HG03139 (cell line): ENCODE measurements around the gene AP1S3.
A peak's percentile ranks its signal among the peaks of the same experiment; 100 is the strongest.

Experiments used
- ATAC-seq: cut with Tn5 transposase; IDR thresholded peaks from one replicate; pipeline ENCODE4 v1.9.1; 2021; ENCODE audit not compliant: unreplicated experiment

Gene AP1S3

GRCh38 chr2:223764796-223765195 lies 72.6 kb downstream of the AP1S3 start:
- ATAC-seq: no peak

- ATAC-seq: no peak
Measured at GRCh38 chr2:223762853-223763252, 74.5 kb downstream of the AP1S3 start.

- peak; percentile 53 for ATAC-seq
Measured at GRCh38 chr2:223761746-223762145, 75.6 kb downstream of the AP1S3 start.

GRCh38 chr2:223760838-223761502 lies 76.4 kb downstream of the AP1S3 start:
- peak; percentile 76 for ATAC-seq

- ATAC-seq: no peak
Measured at GRCh38 chr2:223759569-223760430, 77.6 kb downstream of the AP1S3 start.

GRCh38 chr2:223758131-223758840 lies 79.1 kb downstream of the AP1S3 start:
- no peak for ATAC-seq

- no peak for ATAC-seq
Measured at GRCh38 chr2:223753940-223754339, 83.4 kb downstream of the AP1S3 start.

- no peak for ATAC-seq
Measured at GRCh38 chr2:223751012-223751411, 86.4 kb downstream of the AP1S3 start.

- ATAC-seq: no peak
Measured at GRCh38 chr2:223747392-223748042, 89.9 kb downstream of the AP1S3 start.

GRCh38 chr2:223746611-223747010 lies 90.8 kb downstream of the AP1S3 start:
- ATAC-seq: no peak

- no peak for ATAC-seq
Measured at GRCh38 chr2:223744580-223744979, 92.8 kb downstream of the AP1S3 start.

- ATAC-seq: no peak
Measured at GRCh38 chr2:223740679-223741078, 96.7 kb downstream of the AP1S3 start.

- ATAC-seq: no peak
Measured at GRCh38 chr2:223737207-223737606, 100.2 kb downstream of the AP1S3 start.

GRCh38 chr2:223736488-223736887 lies 100.9 kb downstream of the AP1S3 start:
- no peak for ATAC-seq

- ATAC-seq: no peak
Measured at GRCh38 chr2:223735659-223736244, 101.6 kb downstream of the AP1S3 start.

- ATAC-seq: no peak
Measured at GRCh38 chr2:223735035-223735640, 102.2 kb downstream of the AP1S3 start.

- no peak for ATAC-seq
Measured at GRCh38 chr2:223734346-223734745, 103.0 kb downstream of the AP1S3 start.

GRCh38 chr2:223732346-223732745 lies 105.0 kb downstream of the AP1S3 start:
- no peak for ATAC-seq

GRCh38 chr2:223731503-223731902 lies 105.9 kb downstream of the AP1S3 start:
- ATAC-seq: no peak

GRCh38 chr2:223729781-223730180 lies 107.6 kb downstream of the AP1S3 start:
- ATAC-seq: no peak
